K562 treated with DMSO at 1 percent for 48 hours (cell line): ENCODE data around the gene C3orf85. TPM values are rescaled to one million over a fixed set of nuclear protein-coding genes. Genes with fewer than 3 reads are reported as not detected.

Experiments used
- total RNA-seq: library from RNA; unstranded; fragments of 300-600 nt; gene quantifications from 2 replicates; pipeline ENCODE4 v1.2.3, GENCODE V29; 2022; ENCODE audit warnings: low replicate concordance; ENCODE audit errors: extremely low read depth

The C3orf85 gene
- total RNA-seq = not detected in 2 replicates

DNA sequence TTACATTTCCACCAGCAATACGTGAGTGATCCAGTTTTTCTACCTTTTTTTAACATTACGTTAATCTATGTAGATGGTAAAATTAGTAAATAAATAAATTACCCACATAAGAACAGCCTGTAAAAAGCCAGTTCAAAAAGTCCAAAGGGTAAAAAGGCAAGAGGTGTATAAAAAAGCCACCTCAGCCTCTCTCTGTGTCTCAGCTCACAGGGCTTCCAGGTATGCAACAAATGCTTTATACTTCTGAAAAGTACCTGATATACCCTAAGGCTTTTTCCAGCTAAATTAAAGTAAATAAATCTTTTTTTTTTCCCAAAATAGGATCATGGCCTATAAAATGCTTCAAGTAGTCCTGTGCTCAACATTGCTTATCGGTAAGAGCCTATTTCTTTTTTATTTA is at the start of gene C3orf85:
C3orf85 (plus strand) TSS at position 197 of the 400 bp plus-strand sequence; CDS start at position 326, 129 bp downstream.

DNA sequence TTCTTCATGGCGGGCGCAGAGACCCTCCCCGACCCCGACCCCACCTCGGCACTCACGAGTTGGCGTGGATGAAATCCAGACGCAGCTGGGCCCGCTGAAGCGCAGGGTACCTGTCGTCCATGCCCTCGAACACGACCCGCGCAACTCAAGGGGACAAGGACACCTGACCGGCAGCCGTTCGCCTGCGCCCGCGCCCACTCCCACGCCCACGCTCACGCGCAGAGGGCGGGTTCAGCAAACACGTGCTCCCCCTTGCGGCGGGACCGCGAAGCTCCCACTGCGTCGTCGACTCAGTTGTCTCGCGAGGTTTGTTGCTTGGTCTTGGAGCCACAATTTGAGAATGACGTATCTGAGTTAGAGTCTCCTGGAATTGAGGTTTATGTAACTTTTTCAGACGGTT is 18.6 kb upstream of the C3orf85 start, which contains the start of gene MORC1:
MORC1 (minus strand) TSS at position 196 of the 400 bp plus-strand sequence; CDS start at position 121, 75 bp downstream.

Other genes starting within 250 kb of the C3orf85 start
- not detected in 2 replicates for gene GUCA1C, start 182.8 kb upstream of the C3orf85 start, total RNA-seq
- gene MORC1, start 18.6 kb upstream of the C3orf85 start, total RNA-seq = not detected in 2 replicates
- gene DPPA2, start 179.8 kb downstream of the C3orf85 start, total RNA-seq = not detected in 2 replicates
- gene DPPA4, start 200.8 kb downstream of the C3orf85 start, total RNA-seq = not detected in 2 replicates